ENCODE results near the gene SQOR.

GRCh38 chr15:45670511-45670910 is 35.7 kb downstream of the SQOR start:
- TF ChIP-seq CTCF (IDR thresholded peaks at IDR 0.05) = no peak
- no peak for TF ChIP-seq POLR2A (IDR thresholded peaks at IDR 0.05; ENCODE audit: low read depth)
- no peak for TF ChIP-seq EP300 (IDR thresholded peaks at IDR 0.05)
